GM19455 (cell line): ENCODE data around the gene PTPRT.

Experiments
- ATAC-seq: cut with Tn5 transposase; IDR thresholded peaks from one replicate; pipeline ENCODE4 v1.9.1; 2021; ENCODE audit not compliant: unreplicated experiment

Gene PTPRT

DNA sequence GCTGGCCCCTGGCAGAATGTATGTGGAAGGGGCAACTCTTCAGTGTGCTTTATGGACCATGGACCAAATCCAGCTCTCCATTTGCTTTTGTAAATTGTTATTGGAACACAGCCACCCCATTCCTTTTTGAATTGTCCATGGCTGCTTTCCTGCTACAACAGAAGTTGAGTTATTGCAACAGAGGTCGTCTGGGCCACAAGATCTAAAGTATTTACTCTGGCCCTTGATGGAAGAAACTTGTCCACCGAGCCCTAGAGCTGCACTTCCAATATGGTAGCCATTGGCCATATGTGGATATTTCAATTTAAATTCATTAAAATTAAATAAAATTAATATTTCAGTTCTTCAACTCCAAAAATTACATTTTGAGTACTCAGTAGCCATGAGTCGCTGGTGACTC lies 543.5 kb downstream of the PTPRT start:
- no peak for ATAC-seq

DNA sequence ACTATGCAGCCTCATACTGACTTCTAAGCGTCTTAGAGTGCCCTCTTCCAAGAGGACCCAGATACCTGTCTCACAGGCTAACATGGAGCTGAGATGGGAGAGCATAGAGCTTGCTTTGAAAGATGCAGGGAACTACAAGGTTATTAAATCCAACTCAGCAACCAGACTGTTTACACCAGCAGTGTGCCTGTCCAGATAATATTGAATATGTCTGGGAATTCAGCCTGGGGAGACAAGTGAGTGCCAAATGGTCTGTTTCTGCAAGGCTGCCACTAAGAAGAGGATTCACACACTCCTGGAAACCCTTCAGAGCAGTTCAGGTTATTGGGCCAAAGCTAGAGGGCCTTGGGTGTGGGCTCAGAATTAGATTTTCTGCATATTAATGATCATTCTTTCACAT lies 547.8 kb downstream of the PTPRT start:
- no peak for ATAC-seq

DNA sequence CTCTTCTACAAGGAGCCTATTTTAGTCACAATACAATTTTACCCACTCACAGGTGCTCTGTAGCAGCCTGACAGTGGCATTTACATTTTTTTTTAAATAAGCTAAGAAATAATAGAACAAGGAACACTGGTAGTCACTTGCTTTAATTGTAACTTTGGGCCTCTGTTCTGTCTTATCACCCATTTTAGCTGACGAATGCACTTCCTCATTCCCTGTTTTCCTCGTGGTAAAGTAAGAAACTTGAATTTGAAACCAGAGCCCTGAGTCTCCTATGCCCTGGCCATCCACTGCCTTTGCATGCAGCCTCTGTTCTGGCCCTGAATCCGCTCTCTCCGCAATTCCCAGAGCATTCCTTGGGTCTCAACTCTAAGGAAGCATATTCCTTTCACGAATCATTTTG lies 550.6 kb downstream of the PTPRT start:
- no peak for ATAC-seq

GRCh38 chr20:42635699-42636411 lies 553.9 kb downstream of the PTPRT start:
- no peak for ATAC-seq

- no peak for ATAC-seq
Measured at GRCh38 chr20:42634156-42634555, 555.5 kb downstream of the PTPRT start.

DNA sequence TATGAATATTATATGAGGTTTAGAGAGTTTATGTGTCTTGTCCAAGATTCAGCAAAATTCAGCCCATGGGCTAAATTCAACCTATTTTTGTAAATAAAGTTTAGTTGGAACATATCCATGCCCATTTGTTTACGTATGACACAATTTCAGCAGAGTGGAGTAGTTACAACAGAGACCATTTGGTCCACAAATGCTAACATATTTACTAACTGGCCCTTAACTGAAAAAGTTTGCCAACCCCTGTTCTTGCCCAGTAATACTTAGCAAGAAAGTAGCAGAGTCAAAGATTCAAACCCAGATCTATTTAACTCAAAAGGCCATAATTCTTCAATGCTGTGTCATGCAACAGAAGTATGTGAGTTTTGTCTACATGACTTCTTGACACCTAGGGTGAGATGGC lies 561.0 kb downstream of the PTPRT start:
- no peak for ATAC-seq

GRCh38 chr20:42613076-42613475 lies 576.6 kb downstream of the PTPRT start:
- no peak for ATAC-seq

- ATAC-seq, result no peak
Measured at GRCh38 chr20:42611889-42612837, 577.5 kb downstream of the PTPRT start.

- ATAC-seq, result no peak
Measured at GRCh38 chr20:42611423-42611822, 578.3 kb downstream of the PTPRT start.

- ATAC-seq, result no peak
Measured at GRCh38 chr20:42610070-42610469, 579.6 kb downstream of the PTPRT start.

- ATAC-seq, result no peak
Measured at GRCh38 chr20:42609618-42610017, 580.1 kb downstream of the PTPRT start.

GRCh38 chr20:42604998-42605956 lies 584.4 kb downstream of the PTPRT start:
- ATAC-seq, result no peak

- ATAC-seq, result no peak
Measured at GRCh38 chr20:42603655-42604054, 586.1 kb downstream of the PTPRT start.

DNA sequence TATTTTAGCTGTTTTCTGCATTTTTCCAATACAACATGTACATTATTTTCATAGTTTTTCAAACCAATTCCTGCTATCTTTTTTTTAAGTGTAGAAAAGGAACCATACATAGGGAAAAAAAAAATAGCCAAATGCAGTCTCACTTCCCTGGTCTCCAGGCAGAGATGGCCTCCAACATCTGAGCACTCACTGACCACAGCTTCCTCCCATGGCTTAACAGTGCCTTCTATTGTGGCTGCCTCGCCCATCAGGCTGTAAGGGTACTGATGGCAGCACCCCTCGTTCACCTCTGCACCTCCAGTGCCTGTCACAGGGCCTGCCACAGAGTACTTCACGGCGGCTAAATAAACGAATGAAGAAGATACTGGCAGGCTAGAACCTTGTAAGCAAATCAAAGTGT lies 591.1 kb downstream of the PTPRT start:
- ATAC-seq, result no peak

- ATAC-seq, result no peak
Measured at GRCh38 chr20:42595625-42596024, 594.1 kb downstream of the PTPRT start.

GRCh38 chr20:42594659-42595058 lies 595.0 kb downstream of the PTPRT start:
- no peak for ATAC-seq

GRCh38 chr20:42594011-42594410 lies 595.7 kb downstream of the PTPRT start:
- no peak for ATAC-seq

- no peak for ATAC-seq
Measured at GRCh38 chr20:42589976-42590639, 599.6 kb downstream of the PTPRT start.

DNA sequence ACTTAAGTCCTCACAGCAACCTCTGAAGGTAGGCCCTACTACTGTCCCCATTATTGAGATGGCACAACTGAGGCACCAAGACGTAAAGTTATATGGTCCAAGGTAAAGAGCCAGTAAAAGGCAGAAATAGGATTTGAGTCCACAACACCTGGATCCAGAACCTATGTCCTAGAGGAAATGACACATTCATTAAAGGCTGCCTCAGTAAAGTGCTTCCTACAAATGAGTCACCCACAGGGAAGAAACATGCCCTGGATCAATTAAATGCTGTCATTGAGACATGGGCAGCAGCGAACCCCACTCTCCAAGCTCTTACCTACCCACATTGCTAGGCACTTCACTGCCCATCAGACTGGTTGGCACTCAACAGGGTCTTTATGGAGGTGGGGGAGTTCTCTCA lies 600.9 kb downstream of the PTPRT start:
- no peak for ATAC-seq

DNA sequence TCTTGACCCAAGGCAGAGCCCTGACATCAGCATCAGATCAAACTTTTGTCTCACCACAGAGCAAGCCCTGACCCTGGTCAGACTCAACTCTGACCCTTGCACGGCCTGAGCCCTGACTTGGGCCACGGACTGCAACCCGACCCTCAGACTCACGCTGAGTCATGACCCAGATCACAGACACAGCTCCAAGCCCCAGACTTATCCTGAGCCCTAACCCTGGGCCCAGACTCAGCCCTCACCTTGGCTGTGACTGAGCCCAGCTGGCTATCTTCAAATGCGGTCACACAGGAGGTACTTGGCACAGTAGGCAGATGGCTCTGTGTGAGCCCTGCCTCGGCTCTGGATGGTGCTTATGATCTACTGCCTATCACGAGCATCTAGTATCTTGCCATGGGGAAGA lies 602.3 kb downstream of the PTPRT start:
- no peak for ATAC-seq

- ATAC-seq, result no peak
Measured at GRCh38 chr20:42581311-42581710, 608.4 kb downstream of the PTPRT start.
